GM18870 (cell line): ENCODE data around the gene SENP2.
"Not testable (repeated sequence)": the region's sequence is repeated elsewhere in the genome, so short reads cannot be mapped to it uniquely, and the experiment has no call there.

Experiments used
- ATAC-seq: cut with Tn5 transposase; IDR thresholded peaks from one replicate; pipeline ENCODE4 v1.9.1; 2021; ENCODE audit warnings: moderate library complexity; ENCODE audit not compliant: unreplicated experiment

The SENP2 gene

DNA sequence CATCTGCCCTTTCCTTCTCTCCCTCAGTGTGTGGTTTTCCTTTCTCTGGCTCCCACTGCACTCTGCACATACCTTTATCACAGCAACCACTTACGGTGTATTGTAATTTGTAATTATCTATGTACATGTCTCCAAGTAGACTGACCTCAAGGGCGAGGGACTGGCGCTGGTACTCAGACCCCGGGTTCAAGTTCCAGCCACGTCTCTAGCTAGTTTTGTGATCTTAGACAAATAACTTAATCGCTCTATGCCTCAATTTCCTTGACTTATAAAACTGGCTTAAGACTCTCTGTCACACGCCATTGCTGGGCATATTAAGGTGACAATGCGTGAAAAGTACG lies 607 bp upstream of the SENP2 start:
- ATAC-seq: no peak

DNA sequence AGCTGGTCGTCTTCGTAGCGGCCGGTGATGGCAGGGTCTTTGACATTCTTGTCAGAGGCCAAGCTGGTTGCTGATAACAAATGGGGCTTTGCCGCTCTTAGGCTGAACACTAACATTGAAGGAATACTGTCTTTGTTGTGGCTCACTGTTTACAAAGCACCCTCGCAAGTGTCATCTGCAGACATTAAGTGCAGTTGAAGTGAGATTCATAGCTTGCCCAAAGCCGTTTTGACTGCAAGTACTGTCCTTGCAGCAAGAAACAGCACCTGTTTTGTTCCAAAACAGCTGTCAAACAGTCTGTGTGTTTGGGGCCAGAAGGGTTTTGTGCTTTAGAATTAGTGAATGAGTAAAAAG lies 568 bp downstream of the SENP2 start:
- no peak for ATAC-seq

DNA sequence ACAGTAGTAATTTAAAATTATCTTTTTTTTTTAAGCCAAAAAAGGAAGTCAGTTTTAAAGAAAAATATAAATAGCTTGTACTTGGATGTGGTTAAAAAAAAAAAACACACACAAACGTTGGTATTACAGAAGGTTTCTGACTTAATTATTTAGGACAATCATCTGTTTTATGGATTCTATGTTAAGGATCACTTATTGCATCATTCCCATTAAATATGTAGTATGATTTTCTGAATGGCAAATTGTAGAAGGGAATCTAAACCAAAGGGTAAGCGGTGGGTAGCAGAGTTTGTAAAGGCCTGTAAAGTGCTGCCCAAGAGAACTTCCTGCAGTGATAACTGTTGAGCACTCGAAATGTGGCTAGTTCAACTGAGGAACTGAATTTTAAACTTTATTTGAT lies 8.0 kb downstream of the SENP2 start:
- ATAC-seq: no peak

DNA sequence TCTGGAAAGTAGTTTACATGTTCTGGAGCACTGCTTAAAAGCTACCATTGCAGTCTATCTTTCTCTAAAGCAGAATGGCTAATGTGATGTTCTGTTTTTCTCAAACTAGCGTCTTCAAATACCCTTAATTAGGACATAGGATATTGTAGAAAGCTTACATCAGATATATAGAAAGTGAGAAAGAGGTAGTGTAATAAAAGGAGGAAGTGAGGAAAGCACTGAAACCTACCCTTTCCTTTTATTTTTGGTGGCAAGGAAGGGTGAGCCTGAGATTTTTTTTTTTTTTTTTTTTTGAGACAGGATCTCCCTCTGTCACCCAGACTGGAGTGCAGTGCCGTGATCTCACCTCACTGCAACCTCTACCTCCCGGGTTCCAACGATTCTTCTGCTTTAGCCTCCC lies 9.4 kb downstream of the SENP2 start:
- ATAC-seq: no peak

DNA sequence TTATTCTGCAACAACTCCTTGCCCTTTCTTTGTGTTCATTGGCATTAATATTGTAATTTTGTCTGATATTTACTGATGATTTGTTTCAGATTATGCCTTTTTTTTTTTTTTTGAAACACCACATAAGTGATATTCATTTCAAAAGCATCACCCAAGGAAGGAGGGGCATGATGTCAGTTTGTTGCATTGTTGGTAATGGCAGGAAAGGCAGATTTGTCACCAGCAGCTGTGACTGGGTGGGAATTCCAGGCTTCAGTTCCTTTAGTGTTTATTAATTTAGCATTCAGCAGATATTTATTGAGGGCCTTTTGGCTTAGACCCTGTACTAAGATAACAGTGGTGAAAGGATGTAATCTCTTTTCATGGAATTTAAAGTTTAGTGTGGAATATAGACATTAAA lies 19.5 kb downstream of the SENP2 start:
- ATAC-seq: no peak

DNA sequence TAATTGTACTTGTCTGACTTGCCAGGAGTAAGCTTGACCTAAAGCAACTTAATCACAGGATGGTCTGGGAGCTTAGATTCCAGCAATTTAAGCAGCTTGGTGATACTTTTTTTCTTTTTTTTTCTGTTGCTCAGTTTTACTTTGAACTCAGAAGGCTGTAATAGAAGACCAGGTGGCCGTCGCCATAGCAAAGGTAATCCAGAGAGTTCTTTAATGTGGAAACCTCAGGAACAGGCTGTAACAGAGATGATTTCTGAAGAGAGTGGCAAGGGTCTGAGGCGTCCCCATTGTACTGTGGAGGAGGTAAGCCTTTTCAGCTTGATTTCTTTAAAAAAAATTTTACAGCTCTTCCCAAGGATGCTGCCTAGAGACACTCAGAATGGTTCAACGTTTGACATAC lies 20.1 kb downstream of the SENP2 start:
- no peak for ATAC-seq

DNA sequence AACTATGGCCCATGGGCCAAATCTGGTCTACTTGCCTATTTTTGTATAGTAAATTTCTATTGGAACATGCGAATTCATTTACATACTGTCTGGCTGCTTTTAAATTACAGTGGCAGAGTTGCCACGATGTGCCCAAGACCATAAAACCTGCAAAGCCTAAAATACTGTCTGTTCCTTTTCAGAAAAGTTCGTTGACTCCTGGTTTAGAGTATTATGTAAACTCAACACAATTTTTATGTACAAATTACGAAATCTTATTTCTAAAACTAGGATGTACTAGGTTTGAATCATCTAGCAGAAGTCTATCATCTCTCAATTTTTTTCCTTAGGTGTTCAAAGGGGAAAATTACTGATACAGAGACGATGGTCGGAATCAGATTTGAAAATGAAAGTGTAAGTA lies 26.9 kb downstream of the SENP2 start:
- no peak for ATAC-seq

DNA sequence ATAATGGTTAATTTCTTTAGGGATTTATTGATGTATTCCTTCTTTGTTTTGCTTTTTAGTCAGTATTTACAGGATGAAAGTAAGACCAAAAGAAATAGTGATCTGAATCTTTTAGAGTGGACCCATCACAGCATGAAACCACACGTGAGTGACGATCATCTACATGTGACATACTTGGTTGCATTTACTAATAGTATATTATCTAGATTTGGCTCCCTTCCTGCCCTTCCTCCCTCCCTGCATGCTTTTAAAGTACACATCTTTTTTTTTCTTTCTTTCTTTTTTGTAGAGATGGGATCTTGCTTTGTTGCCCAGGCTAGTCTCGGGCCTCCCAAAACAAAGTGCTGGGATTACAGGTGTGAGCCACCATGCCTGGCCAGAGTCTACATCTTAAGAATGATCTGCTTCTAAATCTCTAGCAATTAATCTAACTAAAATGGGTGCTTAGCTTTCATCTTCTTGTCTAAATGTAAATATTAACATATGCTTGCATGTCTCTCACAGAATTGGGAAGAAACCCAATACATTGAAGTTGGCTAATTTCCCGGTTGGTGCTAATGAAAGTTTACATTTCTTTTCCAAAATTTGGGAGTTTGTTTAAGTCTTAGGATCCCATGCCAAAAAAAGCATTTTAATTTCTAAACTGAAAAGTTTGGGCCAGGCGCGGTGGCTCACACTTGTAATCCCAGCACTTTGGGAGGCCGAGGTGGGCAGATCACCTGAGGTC lies 38.0 kb downstream of the SENP2 start:
- ATAC-seq: no peak

DNA sequence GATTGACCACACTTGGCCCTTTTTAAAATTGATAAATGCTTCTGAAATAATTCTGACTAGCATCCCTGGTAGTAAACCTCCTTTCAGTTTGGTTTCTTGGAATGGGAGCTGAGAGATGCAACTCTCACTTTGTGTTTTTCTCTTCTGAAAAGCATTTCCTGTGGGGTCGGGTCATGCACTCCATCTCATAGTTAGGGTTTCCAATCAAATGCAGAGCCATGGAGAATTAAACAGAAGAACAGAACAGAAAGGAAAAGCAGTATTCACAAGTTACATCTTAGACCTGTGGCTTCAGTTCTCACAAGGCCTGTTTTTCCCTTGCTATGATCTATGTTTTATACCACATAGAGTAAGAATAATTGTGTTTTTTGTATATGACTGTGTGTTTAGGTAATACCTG lies 39.7 kb downstream of the SENP2 start:
- no peak for ATAC-seq

DNA sequence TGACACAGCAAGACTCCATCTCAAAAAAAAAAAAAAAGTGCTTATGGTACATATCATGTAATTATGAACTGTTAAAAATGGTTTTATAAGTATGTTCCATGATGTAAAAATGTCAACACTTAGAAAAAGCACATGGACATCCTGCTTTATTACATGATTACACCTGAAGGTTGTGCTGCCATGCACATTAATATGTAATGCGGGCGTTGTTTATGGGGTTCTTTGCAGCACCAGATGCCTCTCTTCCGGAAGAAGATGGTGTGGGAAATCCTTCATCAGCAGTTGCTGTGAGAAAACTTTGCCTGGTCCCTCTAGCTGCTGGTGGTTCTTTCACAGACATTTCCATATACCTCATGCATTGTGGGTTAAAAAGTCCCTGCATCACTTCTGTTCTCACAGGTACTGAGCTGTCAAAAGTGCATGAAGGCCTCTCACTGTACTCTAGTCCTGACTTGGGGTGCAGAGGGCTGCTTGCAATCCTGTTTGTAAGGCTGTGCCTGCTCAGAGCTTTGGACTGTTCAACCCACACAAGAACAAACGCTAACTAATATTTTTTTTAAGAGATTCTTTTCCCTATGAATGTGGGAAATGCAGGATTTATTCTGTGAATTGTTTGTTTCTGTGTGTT lies 43.6 kb downstream of the SENP2 start:
- no peak for ATAC-seq

DNA sequence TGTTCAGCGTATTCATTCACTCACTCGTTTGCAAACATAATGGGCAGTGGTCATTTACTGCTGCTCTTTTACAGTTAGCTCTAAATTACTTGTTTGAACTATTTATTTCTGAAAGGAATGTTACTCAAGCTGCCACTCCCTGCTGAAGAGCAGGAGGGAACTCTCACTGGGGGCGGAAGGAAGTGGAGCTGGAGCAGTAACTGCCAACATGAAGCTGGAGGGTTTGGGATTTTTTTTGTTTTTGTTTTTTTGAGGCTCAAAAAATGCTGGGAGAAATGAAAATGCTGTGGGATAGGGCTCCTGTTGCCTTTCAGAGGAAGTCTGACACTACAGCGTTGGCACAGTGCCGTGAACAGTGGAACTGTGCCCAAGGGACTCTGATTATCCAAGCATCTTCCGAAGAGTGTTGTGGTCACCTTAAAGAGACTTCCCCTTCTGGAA lies 44.1 kb downstream of the SENP2 start:
- no peak for ATAC-seq

DNA sequence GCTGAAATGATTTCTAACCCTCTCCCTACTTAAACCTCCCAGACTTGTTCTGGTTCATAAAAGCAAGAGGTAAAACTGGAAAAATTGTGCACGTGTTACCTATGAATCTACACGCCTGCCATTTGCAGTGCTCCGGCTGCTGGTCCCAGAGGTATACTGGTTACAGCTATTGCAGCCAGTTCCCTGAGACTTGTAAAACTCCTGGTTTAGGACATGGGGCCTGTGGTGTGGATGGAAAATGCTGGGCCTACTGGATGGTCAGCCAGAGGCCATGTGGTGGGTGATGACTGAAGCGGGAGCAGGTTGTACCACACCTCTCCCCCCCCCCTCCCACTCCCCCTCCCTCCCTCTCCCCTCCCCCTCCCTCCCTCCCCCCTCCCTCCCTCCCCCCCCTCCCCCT lies 45.0 kb downstream of the SENP2 start:
- no peak for ATAC-seq

DNA sequence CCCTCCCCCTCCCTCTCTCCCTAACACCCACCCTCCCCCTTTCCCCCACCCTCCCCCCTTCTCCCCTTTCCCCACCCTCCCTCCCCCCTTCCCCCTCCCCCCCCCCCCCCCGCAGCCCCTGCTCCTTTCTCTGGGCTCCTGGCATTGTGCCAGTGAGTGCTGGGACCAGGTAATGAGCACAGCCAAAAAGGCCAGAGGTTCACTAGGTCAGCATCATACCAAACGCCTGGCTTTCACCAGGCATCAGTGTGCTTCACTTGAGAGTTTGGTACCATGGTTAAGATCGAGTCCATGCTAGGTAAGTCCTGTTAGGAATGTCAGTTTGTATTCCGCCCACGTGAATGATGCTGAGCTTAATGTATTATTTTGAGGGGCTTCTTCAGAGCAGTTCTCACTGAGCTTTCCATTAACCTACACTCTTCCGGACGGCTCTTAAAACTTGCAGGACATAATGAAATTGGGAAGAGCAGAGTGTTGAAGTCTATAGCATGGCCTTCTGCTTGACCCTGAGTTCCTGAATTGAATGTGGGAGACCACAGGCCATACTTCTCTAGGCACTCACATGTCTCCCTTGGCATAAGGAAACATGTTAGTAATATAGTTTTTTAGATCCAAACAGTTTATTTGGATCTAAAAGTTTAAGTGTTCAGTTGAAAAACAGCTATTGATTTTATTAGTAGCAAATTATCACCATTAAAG lies 45.6 kb downstream of the SENP2 start:
- no peak for ATAC-seq

DNA sequence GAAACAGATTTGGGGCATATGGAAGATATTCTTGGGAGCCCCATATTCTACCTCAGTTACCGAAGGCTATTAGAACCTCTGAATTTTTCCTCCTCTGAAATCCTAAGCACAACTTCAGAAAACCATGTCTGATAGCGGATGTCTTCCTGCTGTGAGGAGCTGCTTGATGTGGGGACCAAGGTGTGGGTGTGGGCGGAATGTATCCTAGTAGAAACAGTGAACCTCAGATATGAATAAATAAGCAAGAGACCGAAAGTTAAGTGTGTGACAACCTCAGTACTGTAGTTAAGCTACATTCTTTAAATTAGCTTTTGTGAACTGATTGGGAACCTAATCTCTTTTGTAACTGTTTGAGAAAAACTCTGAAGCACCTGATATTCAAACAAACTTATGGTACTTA lies 46.9 kb downstream of the SENP2 start:
- ATAC-seq: no peak

DNA sequence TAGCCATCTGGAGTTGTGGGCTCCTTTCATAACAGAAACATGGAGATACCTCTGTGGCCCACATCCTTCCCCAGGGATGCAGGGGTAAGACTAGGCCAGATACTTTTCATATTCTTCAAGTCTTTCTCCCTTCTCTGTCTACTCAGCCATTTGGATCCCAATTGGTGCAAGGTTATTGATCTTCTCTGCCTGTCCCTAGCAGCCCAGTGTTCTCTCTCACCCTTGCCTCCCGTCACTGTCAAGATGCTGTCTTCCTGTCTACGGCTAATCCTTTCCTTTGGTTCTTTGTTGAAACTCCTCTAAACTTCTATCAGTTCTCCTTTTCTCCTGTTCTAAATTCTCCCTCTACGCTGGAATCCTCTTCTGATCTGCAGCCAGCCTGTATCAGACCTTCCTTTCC lies 51.3 kb downstream of the SENP2 start:
- ATAC-seq: no peak

DNA sequence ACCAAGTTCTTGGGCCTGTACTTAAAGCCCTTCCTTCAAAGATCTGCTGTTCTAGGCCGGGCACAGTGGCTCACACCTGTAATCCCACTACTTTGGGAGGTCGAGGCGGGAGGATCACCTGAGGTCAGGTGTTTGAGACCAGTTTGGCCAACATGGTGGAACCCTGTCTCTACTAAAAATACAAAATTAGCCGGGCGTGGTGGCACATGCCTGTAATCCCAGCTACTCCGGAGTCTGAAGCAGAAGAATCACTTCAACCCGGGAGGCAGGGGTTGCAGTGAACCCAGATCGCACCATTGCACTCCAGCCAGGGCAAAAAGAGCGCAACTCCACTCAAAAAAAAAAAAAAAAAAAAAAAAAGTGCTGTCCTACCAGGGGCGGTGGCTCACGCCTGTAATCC lies 52.6 kb downstream of the SENP2 start:
- ATAC-seq: not testable (repeated sequence)

DNA sequence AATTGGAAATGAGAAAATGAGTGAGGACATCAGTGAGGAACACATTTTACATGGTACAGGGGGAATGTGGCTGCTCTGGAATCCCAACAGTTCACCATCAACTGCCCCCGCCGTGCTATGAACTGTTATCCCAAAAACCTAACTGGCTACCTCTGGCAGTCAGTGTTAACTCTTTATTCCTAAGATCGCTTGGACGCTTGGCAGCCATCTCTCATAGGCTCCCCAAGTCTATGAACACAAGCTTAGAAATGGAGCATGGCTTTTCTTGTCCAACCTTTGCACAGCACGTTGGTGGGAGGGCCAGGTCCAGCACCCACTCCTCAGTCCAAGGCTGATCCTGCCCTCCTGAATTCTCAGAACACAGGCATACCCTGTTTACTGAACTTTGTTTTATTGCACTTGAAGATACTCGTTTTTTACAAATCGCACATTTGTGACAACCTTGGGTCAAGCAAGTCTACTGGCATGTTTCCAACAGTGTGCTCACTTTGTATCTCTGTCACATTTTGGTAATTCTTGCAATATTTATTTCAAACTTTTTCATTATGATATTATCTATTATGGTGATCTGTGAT lies 53.6 kb downstream of the SENP2 start:
- ATAC-seq: no peak

DNA sequence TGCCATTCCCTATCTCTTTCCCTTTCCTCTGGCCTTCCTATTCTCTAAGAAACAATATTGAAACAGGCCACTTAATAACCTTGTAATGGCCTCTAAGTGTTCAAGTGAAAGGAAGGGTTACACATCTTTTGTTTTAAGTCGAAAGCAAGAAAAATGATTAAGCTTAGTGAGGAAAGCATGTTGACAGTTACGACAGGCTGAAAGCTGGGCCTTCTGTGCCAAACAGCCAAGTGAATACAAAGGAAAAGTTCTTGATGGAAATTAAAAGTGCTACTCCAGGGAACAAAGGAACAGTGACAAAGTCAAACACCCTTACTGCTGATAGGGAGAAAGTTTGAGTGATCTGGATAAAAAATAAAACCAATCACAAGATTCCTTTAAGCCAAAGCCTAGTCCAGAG lies 54.2 kb downstream of the SENP2 start:
- no peak for ATAC-seq

DNA sequence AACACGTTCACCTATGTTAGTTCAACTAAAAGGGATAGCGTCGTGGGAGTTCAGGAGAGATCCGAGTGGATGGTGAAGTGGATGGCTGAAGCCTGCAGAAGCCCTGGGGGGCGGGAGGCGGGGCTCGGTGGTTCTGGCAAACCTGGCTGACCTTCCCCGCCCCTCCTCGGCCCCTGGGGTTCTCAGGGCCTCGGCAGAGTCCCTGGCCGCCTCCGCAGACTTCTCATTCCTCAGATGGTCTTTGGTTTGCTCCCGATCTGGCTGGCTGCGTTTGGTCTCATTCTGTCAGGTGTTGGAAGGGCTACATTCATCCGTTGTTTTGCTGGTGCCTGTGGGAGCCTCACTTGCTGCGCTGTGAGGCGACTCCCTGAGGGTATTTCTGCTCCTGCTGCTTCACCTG lies 59.1 kb downstream of the SENP2 start:
- ATAC-seq: not testable (repeated sequence)

DNA sequence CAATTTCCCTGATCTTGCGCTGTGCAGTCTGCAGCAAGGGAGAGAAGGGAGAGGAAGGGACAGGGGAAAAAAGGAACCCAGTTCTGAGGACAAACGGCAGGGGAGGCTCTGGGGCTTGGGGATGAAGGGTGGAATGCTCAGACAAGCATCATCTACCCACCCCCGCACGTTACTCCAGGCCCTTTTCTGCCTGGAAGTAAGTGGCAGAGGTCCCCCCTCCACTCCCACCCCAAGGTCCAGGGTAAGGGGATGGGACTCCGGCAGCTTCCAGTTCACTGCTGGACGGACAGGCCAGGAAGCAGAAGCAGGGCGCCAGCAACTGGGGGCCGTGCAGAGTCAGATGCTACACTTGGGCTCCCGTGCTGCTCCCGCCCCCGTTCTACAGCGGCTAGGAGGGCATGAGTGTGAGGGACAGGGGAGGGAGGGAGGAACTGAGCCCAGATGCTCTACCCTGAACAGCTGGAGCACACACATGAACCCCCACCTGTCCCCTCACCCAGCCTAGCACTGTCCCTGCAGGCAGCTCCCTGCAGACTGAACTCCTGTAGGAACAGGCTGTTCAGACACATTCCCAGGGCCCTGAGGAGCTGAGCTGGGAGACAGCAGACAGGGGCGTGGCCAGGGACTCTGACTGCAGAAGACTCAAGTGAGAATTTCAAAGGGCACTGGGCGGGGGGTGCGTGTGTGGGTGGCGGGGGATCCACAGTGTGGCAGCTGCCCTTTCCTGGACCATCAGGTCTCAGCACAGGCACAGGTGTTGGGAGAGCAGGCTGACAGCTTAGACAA lies 59.7 kb downstream of the SENP2 start:
- no peak for ATAC-seq

DNA sequence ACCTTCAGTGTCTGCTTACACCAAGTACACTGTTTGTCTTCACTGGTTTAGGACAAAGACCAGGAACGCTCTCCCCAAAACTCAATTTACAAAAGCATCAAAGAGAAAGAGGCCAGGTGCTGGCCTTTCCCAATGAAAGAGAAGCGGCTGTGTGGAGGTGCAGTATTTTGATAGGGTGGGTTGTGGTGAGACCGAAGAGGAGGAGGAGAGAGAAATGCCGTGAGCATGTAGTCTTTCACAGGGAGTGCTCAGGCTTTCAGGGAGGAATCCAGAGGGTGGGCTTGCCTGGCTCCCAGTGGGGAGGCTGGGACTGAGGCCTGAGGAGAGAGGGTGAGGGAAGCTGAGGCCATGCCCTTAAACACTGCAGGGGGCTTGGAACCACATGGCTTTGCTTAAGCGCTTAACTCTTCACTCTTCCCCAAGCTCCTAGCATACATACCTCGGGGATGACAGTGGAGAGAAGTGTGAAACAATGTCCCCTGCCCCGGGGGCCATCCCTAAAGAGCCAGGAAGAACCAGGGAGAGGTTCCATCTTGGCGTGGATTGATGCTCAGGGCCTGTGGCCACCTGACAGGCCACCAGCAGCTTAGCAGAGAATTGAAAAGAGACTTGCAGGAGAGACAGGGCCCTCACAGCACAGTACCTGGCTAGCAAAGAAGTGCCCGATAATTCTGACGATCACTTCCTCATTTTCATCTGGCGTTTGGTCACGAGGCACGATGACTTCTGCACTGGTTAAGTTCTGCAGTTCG lies 60.5 kb downstream of the SENP2 start:
- ATAC-seq: no peak
